ENCODE results near the gene SLCO3A1.

GRCh38 chr15:91849180-91849579 lies 4.3 kb upstream of the SLCO3A1 start:
- no peak for TF ChIP-seq CTCF (tag by site-specific recombination; IDR thresholded peaks at IDR 0.05)
- TF ChIP-seq KLF1 (tag by site-specific recombination; IDR thresholded peaks at IDR 0.05) = no peak
- no peak for TF ChIP-seq ZBTB21 (tag by site-specific recombination; IDR thresholded peaks at IDR 0.05)
- no peak for TF ChIP-seq ZNF510 (tag by site-specific recombination; IDR thresholded peaks at IDR 0.05; ENCODE audit: insufficient replicate concordance)
- TF ChIP-seq ZNF785 (tag by site-specific recombination; IDR thresholded peaks at IDR 0.05) = no peak
- no peak for TF ChIP-seq ZNF121 (tag by site-specific recombination; IDR thresholded peaks at IDR 0.05)
- TF ChIP-seq ZBTB7A (tag by site-specific recombination; IDR thresholded peaks at IDR 0.05; ENCODE audit: low read depth) = no peak
- TF ChIP-seq BCL11B (tag by site-specific recombination; IDR thresholded peaks at IDR 0.05; ENCODE audit: low read depth) = no peak
- TF ChIP-seq ZNF561 (tag by site-specific recombination; IDR thresholded peaks at IDR 0.05; ENCODE audit: borderline replicate concordance) = no peak
- TF ChIP-seq ZNF114 (tag by site-specific recombination; IDR thresholded peaks at IDR 0.05) = no peak
- TF ChIP-seq ZNF660 (tag by site-specific recombination; IDR thresholded peaks at IDR 0.05) = no peak
- TF ChIP-seq ZNF24 (tag by site-specific recombination; IDR thresholded peaks at IDR 0.05) = no peak
